ENCODE measurements around the gene HSH2D.
"Not testable (repeated sequence)": the region's sequence is repeated elsewhere in the genome, so short reads cannot be mapped to it uniquely, and the experiment has no call there.

HSH2D gene

GRCh38 chr19:16155128-16155527, 11.6 kb downstream of the HSH2D start:
- DNase-seq (ENCODE audit: low spot score): no peak

- no peak for DNase-seq (ENCODE audit: low spot score)
Observed at GRCh38 chr19:16156904-16157303, 13.4 kb downstream of the HSH2D start.

GRCh38 chr19:16157601-16158000, 14.1 kb downstream of the HSH2D start:
- no peak for DNase-seq (ENCODE audit: low spot score)

- no peak for DNase-seq (ENCODE audit: low spot score)
Observed at GRCh38 chr19:16159655-16160054, 16.2 kb downstream of the HSH2D start.

GRCh38 chr19:16160445-16160942, 17.0 kb downstream of the HSH2D start:
- DNase-seq (ENCODE audit: low spot score): no peak

GRCh38 chr19:16160943-16161560, 17.6 kb downstream of the HSH2D start:
- no peak for DNase-seq (ENCODE audit: low spot score)

GRCh38 chr19:16161840-16162239, 18.4 kb downstream of the HSH2D start:
- DNase-seq (ENCODE audit: low spot score): no peak

- no peak for DNase-seq (ENCODE audit: low spot score)
Observed at GRCh38 chr19:16164222-16164890, 20.9 kb downstream of the HSH2D start.

GRCh38 chr19:16166417-16166816, 22.9 kb downstream of the HSH2D start:
- DNase-seq (ENCODE audit: low spot score): no peak

- no peak for DNase-seq (ENCODE audit: low spot score)
Observed at GRCh38 chr19:16167055-16167454, 23.6 kb downstream of the HSH2D start.

- DNase-seq (ENCODE audit: low spot score): no peak
Observed at GRCh38 chr19:16168465-16169081, 25.1 kb downstream of the HSH2D start.

- DNase-seq (ENCODE audit: low spot score): no peak
Observed at GRCh38 chr19:16170134-16170533, 26.6 kb downstream of the HSH2D start.

- no peak for DNase-seq (ENCODE audit: low spot score)
Observed at GRCh38 chr19:16175954-16176353, 32.5 kb downstream of the HSH2D start.

GRCh38 chr19:16178866-16179265, 35.4 kb downstream of the HSH2D start:
- not testable (repeated sequence) for DNase-seq (ENCODE audit: low spot score)

- DNase-seq (ENCODE audit: low spot score): no peak
Observed at GRCh38 chr19:16180611-16181010, 37.1 kb downstream of the HSH2D start.

- DNase-seq (ENCODE audit: low spot score): no peak
Observed at GRCh38 chr19:16184665-16185122, 41.2 kb downstream of the HSH2D start.

GRCh38 chr19:16185123-16185767, 41.8 kb downstream of the HSH2D start, which contains the start of gene FAM32A:
Gene FAM32A, plus strand, starts transcription at chr19:16185410. Its CDS starts 33 bp downstream, at chr19:16185443.
- DNase-seq (ENCODE audit: low spot score): peak; percentile 99

- DNase-seq (ENCODE audit: low spot score): peak; percentile 68
Observed at GRCh38 chr19:16185768-16186123, 42.3 kb downstream of the HSH2D start.

GRCh38 chr19:16188521-16188920, 45.0 kb downstream of the HSH2D start:
- DNase-seq (ENCODE audit: low spot score): no peak

GRCh38 chr19:16190198-16190597, 46.7 kb downstream of the HSH2D start:
- DNase-seq (ENCODE audit: low spot score): no peak

- no peak for DNase-seq (ENCODE audit: low spot score)
Observed at GRCh38 chr19:16190736-16191135, 47.3 kb downstream of the HSH2D start.

GRCh38 chr19:16191216-16191908, 47.9 kb downstream of the HSH2D start:
- no peak for DNase-seq (ENCODE audit: low spot score)

All from iPS-NIHi11 (cell line).